Measurements from ENCODE around the gene WDR27.
"Not testable (repeated sequence)": the region's sequence is repeated elsewhere in the genome, so short reads cannot be mapped to it uniquely, and the experiment has no call there.

The WDR27 gene

DNA sequence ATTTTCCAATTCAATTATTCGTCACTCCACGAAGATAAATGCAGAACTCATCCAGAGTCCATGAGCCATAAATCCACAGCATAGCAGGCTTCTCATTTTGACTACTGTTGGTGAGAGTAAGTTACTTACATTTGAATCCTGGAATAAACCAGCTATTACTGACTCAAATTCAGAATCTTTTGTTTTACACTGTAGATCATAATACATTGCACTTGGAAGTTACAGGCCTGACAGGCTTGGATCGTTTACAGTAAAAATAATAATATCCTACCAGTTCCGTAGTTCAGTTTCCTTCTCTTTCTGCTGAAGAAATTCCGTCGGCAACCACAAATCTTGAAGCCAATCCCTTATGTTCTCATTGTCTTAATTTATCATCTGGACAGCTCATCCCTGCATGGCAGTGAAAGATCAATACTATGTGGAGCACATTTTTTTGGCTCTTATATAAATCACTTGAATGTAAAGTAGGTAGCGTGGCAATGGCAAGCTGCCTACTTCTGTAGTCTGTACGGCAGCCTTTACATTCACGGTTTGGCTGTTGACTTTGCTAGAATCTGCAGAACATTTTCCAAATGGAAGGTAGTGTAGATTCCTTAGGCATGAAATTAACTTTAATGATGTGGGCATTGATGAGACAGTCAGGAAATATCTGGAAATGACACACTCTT lies 142.9 kb downstream of the WDR27 start:
- no peak for DNase-seq

DNA sequence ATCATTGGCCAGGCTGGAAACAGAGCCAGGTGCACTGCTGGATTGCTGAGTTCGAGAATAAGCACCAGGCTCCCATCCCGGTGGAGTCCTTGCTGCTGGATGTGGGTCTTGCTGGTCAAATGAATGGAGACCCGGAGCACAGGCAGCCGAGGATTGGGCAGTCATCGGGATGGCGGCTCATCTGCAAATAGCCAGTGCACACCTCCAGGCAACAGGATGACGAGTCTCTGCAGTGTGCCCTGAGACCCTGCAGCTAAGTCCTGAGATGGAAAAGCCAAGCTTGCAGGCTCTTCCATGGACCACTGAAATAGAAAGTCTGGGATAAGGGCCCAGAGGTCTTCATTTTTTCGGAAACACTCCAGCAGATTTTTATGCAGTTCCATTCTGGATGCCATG lies 143.5 kb downstream of the WDR27 start:
- no peak for DNase-seq

DNA sequence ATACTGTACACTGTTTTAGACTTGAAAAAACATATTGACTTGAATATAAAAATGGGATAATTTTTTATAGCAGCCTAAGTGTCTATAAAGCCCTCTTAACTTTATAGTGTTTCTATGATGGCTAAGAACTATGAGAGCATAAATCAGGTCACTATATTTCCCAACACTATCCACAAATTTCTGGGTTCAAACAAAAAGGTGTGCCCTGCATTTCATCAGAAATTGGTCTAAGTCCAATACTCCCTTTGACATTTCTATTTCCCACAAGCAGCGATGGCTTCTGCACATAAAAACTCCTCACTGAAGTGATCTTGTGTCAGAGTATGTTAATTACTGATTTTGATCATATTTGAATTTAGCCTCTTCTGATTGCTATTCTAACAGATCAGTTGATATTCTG lies 143.9 kb downstream of the WDR27 start:
- no peak for DNase-seq

DNA sequence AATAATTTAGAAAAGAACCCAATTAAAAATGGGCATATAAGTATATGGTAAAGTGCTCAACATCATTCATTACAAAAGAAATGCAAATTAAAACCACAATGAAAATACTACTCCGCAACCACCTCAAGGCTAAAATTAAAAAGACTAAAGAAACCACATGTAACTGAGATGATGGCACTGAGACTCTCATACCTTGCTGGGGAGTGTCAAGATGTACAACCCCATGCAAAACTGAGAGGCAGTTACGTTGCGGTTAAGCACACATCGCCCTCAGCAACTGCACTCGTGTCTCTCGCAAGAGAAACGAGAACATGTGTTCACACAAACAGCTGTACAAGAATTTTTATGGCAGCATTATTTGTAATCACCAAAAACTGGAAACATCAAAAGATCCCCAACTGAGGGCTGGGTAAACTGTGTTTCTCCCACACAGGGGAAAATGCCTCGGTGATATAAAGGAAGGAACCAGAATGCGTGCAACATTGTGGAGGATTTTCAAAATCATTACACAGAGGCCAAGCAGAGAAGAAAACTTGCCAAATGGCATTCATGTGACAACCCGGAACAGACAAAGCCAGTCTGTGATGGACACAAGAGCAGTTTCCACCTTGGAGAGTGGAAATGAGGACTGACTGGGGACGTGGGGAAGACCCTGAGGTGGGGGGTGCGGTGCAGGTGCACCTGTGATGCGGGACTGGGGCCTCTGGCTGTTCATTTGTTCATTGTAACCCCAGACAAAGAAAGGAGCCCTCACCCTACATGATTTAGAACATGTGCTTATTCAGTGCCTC lies 144.9 kb downstream of the WDR27 start:
- DNase-seq = no peak

DNA sequence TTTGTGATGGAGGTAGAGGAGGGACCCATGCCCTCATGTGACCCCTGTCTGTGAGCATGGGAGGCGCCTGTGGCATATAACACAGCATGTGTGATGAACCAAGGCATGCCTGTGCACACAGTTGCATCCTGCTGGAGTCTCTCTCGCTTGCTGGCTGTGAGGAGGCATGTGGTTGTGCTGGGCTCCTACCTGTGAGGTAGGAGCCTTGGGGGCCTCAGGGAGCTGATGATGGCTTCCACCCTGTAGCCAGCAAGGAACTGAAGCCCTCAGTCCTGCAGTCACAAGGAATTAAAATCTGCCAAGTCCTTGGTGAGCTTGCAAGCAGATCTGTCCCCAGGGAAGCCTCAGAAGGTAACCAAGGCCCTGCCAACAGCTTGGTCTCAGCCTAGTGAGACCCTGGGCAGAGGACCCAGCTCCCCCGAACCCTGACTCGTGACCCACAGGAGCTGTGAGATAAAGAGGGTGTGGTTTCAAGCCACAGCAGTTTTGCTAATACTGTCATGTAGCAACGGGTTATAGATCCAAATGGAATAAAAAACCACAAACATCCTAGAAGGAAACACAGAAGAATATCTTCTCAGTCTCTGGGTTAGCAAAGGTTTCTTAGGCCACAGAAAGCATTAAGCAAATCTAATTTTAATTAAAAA lies 145.7 kb downstream of the WDR27 start:
- DNase-seq = no peak

DNA sequence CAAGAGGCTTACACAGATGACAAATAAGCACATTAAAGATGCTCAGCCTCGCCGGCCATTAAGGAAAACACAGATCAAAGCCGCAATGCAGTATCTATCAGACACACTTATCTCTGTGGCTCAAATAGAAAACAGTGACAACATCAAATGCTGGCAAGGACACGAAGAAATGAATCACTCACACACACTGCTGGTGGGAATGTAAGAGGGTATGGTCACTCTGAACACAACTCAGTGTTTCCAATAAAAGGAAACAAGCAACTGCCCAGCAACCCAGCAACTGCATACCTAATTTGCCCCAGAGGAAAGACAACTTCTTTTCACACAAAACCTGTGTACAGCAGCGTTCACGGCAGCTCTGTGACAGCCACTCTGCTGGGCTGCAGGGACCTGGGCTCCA lies 155.8 kb downstream of the WDR27 start:
- no peak for DNase-seq

DNA sequence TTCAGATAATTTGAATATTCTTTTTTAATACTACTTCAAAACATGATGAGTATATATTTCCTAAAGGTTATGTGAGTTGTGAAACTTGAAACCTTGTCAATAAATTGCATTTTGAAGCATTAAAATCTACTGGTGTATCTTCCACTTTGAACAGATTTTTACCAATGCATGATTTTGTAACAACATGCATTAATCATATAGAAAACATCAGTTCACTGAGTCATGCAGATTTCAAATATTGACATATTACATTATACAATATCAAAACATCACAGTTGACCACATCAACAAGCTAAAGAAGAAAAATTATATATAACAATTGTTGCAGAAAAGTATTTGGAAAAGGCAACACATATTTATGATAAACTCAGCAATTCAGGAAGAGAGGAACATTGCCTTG lies 158.1 kb downstream of the WDR27 start:
- DNase-seq = no peak

DNA sequence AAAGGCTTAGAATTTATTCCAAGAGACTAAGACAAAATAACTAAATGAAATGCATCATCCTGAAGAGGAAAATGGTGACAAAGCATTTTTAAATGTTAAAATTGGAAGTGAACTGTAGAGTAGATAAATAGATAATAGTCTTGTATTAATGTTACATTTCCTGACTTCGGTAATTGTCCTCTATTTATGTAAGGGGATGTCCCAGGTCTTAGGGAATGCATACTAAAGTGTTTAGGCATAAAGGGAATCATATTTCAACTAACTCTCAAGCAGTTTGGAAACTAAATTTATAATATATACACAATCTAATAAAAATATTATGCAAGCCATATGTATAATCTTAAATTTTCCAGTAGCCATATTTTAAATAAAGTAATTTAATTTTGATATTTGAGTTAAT lies 159.3 kb downstream of the WDR27 start:
- DNase-seq = no peak

DNA sequence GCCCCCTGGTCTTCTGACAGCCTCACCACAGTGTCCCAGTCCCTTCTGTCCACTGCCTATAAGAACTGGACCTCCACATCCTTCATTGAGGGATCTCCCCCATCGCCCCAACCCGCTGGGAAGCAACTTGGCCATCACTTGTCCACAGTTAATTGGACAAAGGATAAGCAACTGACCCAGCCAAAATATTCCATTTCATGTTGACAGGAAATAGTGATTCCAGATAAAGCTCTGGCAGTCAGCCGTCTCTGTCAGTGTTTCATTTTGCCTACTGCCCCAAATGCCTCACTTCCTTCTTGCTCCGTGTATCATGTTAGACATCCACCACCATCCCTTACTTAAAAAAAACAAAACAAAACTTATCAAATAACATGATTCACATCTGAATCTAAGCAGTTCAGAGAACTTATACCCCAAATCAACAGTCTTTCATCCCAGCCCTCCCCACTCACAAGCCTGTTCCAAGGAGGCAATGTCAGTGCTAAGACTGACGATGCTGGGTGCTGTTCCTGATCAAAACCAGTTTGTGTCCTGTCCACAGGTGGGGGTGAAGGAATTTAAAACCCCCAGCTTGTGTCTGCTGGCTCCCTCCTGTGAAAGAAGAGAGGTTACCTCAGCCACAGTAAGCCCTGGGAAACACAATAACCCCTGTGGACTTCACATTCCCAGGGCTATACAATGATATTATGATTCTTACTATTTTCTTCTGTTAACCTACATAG lies 162.5 kb downstream of the WDR27 start:
- no peak for DNase-seq

DNA sequence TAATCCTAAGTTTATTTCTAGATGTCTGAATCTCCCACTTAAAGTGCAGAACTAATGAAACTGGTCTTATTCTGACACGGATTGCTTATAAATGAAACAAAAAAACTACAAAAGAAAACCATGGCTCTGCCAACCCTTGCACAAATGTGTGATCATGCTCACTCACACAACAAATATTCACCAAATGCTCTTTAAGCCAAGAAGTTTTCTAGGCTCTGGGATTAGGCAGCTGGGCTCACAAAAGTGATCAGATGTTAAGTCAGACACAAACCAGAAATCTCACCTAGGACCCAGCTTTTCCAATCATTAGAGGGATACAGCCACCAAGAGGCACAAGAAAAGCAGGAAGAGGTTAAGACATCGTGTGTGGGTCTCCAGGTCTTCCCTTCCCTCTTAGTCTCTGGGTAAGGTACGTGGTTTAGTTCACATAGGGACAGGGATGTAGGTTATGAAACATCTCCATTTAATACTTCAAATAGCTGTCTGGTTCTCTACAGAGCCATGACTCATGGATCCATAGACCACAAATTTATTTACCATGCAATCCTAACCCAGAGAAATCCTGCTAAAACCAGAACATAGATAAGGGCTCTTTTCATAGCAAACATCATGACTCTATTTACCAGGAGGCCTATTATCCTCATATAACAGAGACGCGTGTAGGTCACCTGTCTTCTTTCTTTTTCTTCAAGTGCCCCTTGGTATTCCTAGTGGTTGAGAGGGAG lies 165.2 kb downstream of the WDR27 start:
- no peak for DNase-seq

DNA sequence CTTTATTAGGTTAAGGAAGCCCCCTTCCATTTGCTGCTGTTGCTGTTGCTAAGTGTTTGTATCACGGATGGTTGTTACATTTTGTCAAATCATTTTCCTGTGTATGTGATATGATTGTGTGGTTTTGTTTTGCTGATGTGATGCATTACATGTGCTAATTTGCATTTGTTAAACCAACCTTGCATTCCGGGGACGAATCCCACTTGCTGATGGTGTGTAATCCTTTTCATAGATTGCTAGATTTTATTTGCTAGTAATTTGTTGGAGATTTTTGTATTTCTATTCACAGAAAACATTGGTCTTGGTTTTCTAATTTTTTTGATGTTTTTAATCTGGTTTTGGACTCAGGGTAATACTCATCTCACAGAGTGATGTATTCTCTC lies 167.8 kb downstream of the WDR27 start:
- no peak for DNase-seq

DNA sequence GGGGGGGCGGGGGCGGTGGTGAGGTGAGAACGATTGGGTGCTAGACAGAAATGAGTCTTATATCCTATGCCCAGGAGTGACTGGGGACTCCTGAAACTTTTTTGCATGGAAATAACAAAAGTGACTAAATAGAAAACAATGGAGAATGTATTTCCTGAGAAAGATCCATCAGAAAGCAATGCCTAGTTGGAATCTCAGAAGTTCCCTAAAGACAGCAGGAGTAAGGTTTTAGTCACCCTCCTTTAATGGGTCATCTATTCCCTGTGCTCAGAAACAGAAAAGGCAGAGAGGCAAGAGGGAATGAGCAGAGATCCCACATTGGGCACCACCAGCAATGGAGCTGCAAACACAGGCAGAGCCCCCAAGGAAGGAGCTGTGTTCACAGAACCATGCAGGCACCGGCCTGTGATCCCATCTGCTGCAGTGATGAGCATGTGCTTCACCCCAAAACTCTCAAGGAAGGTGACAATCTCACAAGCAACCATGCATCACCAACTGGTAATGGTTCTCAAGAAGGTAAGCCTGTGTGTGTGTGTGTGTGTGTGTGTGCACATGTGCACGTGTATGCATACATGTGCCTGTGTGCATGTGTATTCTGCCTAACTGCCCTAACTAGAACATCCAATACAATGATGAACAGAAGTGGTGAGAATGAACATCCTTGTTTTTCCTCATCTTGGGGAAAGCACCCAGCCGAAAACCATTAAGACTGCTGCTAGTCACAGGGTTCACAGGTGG lies 168.4 kb downstream of the WDR27 start:
- no peak for DNase-seq

DNA sequence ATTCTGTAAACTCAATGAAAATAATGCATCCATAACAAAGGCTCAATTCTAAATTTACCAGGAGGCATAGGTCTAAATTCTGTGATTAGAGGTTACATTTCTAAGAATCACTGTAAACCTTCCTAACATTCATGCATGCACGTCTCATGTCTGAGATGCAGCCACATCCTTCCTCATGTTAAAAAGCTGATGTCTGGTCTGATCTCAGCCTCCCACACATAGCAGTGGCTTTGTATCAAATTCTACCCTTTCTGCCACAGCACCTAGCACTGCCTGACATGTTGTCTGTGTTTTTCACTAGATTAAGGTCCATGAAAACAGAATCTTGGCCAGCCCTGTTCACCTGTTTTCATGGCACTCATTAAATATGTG lies 171.1 kb downstream of the WDR27 start:
- no peak for DNase-seq

DNA sequence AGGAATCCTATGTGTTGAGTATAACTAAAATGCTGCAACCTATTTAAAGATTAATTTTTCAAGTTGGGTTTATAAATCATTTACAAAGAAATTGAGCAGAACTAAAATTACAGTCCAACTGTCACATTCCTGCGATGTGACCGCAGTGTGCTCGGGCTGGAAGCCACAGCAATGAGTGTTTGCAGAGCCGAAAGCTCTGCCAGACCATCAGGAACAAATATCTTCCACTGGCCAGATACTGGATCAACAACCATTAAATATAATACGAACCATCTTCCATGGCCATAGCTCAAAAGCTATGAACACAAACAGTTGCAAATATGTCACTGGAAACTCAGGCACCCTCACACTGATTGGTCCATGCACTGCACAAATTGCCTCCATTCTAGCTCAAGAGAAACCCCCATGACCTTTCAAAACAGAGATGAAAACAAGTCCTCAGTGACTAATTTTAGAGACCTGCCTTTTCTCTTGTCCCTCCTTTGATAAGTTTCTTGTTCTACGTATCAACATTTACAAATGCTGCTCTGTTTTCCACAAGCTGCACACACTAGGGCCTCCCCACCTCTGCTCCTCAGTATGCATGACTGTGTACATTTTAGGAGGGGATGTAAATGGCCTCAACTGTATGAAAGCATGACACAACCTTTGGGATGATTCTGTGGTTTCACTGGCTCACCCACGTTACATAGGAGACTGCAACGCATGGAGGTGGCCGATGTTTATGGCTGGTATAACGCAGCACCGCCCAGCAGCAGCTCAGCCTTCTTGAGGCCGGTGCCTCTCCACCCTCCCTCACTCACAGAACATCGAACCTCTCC lies 171.7 kb downstream of the WDR27 start:
- no peak for DNase-seq

DNA sequence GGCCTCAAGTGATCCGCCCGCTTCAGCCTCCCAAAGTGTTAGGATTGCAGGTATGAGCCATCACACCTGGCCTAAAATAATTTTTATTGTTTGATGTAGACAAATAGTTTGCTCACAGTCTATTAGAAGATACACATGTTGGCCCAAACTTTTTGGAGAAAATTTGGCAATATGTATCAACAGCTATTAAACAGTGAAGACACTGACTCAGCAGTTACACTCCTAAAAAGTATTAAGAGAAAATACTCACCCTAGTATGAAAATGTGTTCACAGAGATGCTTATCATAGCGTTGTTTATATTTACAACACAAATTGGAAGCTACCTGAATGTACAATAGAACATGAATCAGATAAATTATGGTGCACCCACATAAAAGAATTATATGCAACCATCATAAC lies 173.1 kb downstream of the WDR27 start:
- DNase-seq = no peak

DNA sequence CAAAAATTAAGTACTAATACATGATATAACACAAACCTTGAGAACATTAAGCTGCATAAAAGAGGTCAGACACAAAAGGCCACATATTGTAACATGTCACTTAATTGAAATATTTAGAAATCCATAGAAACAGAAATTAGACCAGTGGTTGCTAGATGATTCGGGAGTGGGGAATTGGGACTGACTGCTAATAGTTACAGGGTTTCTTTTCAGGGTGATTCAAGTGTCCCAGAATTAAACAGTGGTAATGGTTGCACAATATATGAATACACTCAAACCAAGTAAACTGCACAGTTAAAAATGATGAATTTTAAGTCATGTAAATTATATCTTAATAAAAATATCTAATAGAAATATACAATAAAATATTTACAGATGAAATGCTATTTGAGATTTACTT lies 174.5 kb downstream of the WDR27 start:
- no peak for DNase-seq

DNA sequence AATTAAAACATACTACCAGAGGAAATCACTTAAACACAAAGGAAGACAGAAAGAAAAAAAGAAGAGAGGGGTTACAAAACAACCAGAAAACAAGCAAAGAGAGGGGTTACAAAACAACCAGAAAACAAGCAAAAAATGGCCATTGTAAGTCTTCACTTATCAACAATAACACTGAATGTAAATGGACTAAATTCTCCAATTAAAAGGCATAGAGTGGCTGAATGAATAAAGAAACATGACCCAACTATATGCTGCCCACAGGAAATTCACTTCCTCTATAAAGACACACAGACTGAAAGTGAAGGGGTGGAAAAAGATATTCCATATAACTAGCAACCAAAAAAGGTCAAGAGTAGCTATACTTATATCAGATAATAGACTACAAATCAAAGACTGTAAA lies 180.0 kb downstream of the WDR27 start:
- DNase-seq = no peak

DNA sequence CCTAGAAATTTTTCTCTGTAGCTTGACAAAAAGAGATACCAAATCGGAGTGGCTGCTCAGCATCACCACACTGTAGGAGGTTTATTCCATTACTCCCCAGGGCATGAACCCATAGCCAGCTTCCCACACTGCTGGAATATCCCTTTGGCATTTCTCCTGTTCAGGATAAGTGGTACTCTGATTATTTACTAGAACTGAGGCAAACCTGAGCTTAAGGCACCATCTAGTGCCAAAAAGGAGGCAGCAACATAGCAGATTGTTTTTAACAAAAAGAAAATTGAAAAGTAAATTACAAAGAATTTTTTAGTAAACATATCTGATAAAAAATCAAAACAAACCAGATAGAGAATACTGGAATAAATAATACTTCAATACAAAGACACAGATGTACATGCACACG lies 181.7 kb downstream of the WDR27 start:
- DNase-seq = no peak

DNA sequence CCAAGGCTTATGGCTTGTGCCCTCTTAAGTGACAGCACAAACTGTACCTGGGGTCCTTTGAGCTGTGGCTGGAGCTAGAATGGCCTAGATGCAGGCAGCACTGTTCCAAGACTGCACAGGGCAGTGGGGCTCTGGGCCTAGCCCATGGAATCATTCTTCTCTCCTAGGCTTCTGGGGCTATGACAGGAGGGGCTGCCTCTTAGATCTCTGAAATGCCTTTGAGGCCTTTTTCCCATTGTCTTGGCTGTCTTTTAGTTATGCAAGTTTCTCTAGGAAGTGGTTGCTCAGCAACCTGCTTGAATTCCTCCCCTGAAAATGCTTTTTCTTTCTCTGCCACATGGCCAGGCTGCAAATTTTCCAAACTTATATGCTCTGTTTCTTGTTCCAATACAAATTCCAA lies 183.4 kb downstream of the WDR27 start:
- DNase-seq = no peak

DNA sequence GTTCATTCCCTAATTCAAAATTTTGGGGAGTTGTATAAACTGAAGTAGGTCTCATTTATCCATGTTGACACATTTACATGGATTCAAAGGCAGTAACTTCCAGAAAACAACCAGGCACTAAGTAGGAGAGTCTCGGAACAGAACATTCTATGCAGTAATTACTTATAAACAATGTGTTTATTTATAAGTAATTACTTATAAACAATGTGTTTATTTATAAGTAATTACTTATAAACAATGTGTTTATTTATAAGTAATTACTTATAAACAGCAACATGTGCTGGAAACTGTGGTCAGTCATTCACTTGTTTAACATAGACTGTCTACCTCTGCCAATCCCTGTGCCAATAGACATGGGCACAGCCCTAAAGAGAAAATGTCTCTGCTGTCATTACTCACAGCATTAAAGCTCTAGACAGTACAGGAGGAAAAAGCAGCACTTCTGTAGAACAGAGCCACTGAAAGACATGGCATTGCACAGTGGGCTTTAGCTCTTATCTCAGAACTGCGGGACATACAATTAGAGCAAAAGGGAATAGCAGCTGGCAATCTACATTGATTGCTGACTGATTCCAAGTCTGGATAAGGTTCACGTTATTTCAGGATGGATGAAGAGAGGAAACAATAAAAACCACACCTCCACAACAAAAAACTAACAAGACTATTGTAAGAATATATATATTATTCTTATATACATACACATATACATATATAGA lies 188.2 kb downstream of the WDR27 start:
- DNase-seq = no peak

DNA sequence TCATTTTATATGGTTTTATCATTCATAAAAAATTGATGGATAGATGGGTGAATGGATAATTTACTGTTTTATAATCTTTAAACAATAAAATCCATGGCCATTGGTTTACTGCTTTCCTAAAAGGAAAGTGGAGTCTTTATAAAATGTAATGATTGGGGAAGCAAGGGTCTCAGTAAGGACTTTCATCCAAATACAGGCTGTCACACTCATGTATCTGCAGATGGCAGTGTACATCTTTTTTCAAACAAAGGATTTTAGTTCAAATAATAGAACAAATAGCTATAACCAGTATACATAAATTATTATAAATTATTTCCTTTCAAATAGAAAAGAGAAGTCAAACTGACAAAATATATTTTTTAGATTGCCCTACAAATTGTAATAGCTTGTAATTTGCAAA lies 190.0 kb downstream of the WDR27 start:
- not testable (repeated sequence) for DNase-seq
